GM19328 (cell line): ENCODE measurements around the gene UGT1A10.
"Not testable (repeated sequence)": the region's sequence is repeated elsewhere in the genome, so short reads cannot be mapped to it uniquely, and the experiment has no call there.

ENCODE experiments used
- ATAC-seq: cut with Tn5 transposase; IDR thresholded peaks from one replicate; pipeline ENCODE4 v1.9.1; 2021; ENCODE audit warnings: mild to moderate bottlenecking, moderate library complexity; ENCODE audit not compliant: unreplicated experiment

The UGT1A10 gene

DNA sequence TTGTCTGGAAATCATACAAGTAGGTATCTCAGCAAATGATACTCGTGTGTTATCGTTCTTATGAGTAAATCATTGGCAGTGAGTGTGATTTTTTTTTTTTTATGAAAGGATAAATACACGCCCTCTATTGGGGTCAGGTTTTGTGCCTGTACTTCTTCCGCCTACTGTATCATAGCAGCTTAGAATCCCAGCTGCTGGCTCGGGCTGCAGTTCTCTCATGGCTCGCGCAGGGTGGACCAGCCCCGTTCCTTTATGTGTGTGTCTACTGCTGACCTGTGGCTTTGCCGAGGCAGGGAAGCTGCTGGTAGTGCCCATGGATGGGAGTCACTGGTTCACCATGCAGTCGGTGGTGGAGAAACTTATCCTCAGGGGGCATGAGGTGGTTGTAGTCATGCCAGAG is at the start of gene UGT1A10:
Gene UGT1A10 (plus strand): TSS at position 143 of the 400 bp plus-strand sequence. CDS start 75 bp downstream, at position 218.
- not testable (repeated sequence) for ATAC-seq

DNA sequence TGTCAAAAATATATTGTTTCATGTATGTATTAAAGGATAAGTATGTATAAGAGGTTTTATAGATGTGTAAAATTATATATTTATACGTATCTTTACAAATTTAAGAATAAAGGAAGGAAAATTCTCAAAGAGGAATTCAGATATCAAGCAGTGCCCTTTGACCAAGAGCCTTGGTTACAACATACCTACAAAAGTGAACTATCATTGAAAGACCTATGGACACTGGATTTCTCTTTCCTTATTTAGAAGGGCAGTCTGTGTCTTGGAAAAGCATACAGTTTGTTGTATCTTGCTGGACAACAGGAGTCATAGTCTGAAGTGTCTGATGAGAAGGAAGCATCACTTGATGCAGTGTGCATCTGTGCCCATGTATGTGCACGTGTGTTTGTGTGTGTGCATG is 47.8 kb upstream of the UGT1A10 start:
- no peak for ATAC-seq

- ATAC-seq, result not testable (repeated sequence)
Observed at GRCh38 chr2:233592706-233593105, 43.5 kb upstream of the UGT1A10 start.

DNA sequence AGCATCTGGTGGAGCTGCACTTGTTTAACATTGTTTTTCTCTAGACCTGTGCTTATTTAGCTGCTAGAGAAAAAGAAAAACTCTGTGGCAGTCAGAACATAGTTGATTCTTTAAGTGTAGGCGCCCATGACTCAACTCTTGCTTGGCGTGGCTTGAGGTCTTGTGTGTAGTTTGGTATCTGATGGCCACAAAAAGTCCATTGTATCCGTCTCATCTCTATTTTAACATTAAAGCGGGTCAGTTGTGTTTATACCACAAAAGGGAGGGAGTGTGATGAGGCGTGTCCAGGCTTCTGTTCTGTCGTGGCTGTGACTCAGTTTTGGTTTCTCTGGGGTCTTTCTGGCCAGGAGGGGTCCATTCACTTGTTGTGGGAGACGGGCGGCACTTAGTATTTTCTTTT is 43.0 kb upstream of the UGT1A10 start:
- ATAC-seq, result no peak

DNA sequence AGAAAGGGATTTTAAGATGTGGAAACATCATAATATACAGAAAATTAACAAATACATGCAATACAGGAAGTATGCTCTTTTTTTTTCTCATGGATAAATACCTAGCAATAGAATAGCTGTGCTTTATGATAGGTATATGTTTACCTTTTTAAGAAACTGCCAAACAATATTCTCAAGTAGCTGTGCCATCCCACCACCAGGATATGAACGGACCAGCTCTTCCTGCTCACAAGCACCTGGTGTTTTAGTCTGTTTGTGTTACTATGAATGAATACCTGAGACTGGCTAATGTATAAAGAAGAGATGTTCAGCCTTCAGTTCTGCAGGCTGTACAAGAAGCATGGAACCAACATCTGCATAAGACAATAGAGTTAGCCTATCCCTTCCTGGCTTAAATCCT is 38.7 kb upstream of the UGT1A10 start:
- no peak for ATAC-seq

- no peak for ATAC-seq
Observed at GRCh38 chr2:233598952-233599351, 37.3 kb upstream of the UGT1A10 start.

- ATAC-seq, result no peak
Observed at GRCh38 chr2:233600386-233600785, 35.9 kb upstream of the UGT1A10 start.

GRCh38 chr2:233602076-233602475 is 34.2 kb upstream of the UGT1A10 start:
- no peak for ATAC-seq

- ATAC-seq, result no peak
Observed at GRCh38 chr2:233603520-233603919, 32.7 kb upstream of the UGT1A10 start.

- ATAC-seq, result no peak
Observed at GRCh38 chr2:233604826-233605225, 31.4 kb upstream of the UGT1A10 start.

- ATAC-seq, result no peak
Observed at GRCh38 chr2:233605680-233606079, 30.6 kb upstream of the UGT1A10 start.

- ATAC-seq, result no peak
Observed at GRCh38 chr2:233611284-233611683, 25.0 kb upstream of the UGT1A10 start.

GRCh38 chr2:233617476-233617875 is 18.8 kb upstream of the UGT1A10 start, which contains the start of gene UGT1A8:
Gene UGT1A8, plus strand, starts transcription at chr2:233617633. Its CDS starts 75 bp downstream, at chr2:233617708.
- not testable (repeated sequence) for ATAC-seq

DNA sequence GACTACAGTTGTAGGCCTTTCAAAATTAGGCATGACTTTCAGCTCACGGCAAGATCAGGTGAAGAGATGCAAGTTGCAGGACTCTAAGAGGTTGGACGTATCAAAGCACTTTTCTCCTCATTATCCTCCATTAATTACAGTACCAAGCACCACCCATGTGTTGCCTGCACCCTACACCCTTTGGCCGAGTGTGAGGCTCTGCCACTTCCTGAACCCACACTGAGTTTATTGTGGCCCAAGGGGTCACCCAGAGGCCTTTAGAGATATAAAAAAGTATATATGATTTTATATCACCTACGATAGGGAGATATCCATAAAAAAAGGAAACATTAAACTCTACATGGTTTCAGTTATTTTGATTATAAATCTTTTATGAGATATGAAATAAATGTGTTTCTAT is 16.0 kb upstream of the UGT1A10 start:
- no peak for ATAC-seq

DNA sequence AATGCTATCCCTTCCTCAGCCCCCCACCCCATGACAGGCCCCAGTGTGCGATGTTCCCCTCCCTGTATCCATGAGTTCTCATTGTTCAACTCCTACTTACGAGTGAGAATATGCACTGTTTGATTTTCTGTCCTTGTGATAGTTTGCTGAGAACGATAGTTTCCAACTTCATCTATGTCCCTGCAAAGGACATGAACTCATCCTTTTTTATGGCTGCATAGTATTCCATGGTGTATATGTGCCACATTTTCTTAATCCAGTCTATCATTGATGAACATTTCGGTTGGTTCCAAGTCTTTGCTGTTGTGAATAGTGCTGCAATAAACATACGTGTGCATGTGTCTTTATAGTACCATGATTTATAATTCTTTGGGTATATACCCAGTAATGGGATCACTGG is 14.4 kb upstream of the UGT1A10 start:
- not testable (repeated sequence) for ATAC-seq

- no peak for ATAC-seq
Observed at GRCh38 chr2:233627331-233628025, 8.8 kb upstream of the UGT1A10 start.

DNA sequence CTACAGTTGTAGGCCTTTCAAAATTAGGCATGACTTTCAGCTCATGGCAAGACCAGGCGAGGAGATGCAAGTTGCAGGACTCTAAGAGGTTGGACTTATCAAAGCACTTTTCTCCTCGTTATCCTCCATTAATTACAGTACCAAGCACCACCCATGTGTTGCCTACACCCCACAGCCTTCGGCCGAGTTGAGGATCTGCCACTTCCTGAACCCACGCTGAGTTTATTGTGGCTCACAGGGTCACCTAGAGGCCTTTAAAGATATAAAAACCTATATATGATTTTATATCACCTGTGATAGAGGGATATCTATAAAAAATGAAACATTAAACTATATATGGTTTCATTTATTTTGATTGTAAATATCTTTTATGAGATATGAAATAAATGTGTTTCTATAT is 2.6 kb downstream of the UGT1A10 start:
- no peak for ATAC-seq

GRCh38 chr2:233639860-233640259 is 3.6 kb downstream of the UGT1A10 start:
- ATAC-seq, result no peak

- ATAC-seq, result no peak
Observed at GRCh38 chr2:233643128-233643527, 6.9 kb downstream of the UGT1A10 start.

DNA sequence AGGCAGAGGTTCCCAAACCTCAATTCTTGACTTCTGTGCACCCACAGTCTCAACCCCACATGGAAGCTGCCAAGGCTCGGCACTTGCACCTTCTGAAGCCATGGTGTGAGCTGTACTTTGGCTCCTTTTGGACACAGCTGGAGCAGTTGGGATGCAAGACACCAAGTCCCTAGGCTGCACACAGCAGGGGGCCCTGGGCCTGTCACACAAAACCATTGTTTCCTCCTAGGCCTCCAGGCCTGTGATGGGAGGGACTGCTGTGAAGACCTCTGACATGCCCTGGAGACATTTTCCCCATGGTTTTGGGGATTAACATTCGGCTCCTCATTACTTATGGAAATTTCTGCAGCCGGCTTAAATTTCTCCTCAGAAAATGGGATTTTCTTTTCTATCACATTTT is 9.8 kb downstream of the UGT1A10 start:
- ATAC-seq, result not testable (repeated sequence)

DNA sequence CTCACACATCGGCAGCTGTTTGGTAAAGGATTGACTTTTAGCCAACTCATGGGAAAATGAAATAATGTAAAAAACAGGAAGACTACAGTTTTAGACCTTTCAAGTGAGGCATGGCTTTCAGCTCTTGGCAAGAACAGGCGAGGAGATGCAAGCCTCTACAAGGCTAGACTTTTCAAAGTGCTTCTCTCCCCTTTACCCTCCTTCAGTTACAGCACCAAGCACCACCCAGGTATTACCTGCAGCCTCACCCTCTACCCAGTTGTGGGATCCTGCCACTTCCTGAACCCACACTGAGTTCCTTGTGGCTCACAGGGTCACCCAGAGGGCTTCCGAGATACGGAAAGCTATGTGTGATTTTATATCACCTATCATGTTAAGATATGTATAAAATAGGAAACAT is 14.7 kb downstream of the UGT1A10 start:
- no peak for ATAC-seq

DNA sequence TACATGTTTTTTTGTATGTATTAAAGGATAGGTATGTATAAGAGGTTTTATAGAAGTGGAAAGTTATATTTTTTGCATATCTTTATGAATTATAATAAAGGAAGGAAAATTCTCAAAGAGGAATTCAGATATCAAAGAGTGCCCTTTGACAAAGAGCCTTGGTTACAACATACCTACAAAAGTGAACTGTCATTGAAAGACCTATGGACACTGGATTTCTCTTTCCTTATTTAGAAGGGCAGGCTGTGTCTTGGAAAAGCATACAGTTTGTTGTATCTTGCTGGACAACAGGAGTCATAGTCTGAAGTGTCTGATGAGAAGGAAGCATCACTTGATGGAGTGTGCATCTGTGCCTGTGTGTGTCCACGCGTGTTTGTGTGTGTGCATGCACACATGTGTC is 15.2 kb downstream of the UGT1A10 start:
- no peak for ATAC-seq

- ATAC-seq, result no peak
Observed at GRCh38 chr2:233654501-233654900, 18.3 kb downstream of the UGT1A10 start.
